Esophagus muscularis mucosa (tissue), 4 donors: ENCODE measurements around the gene BICC1. TPM values are rescaled to one million over a fixed set of nuclear protein-coding genes. Genes with fewer than 3 reads are reported as not detected.

Source experiments
- DNase-seq: peaks from one replicate; pipeline ENCODE4 v3.0.0-alpha.2; 2017; ENCODE audit errors: extremely low spot score
- H3K27ac ChIP-seq, 4 donors: fragments of 200-600 bp; sonication (generic); replicated peaks in 1 of 4; 1 replicate in 3 of 4; 2 replicates in 1 of 4; pipeline ENCODE4 v1.5.1; 2016 to 2019; ENCODE audit warnings: mild to moderate bottlenecking in 1 of 4
- H3K27me3 ChIP-seq, 4 donors: fragments of 200-600 bp; sonication (generic); one replicate each; pipeline versions ENCODE4 v1.5.1 to v1.6.0; 2016 to 2019
- H3K36me3 ChIP-seq, 4 donors: fragments of 200-600 bp; sonication (generic); one replicate each; pipeline ENCODE4 v1.5.1; 2016 to 2019
- H3K4me1 ChIP-seq, 4 donors: fragments of 200-600 bp; sonication (generic); one replicate each; pipeline ENCODE4 v1.5.1; 2016 to 2019
- H3K4me3 ChIP-seq, 4 donors: fragments of 200-600 bp; sonication (generic); 1 replicate in 2 of 4; 2 replicates in 2 of 4; pipeline ENCODE4 v1.5.1; 2016 to 2019; ENCODE audit warnings: mild to moderate bottlenecking in 4 of 4, moderate library complexity in 1 of 4
- H3K9me3 ChIP-seq, 4 donors: fragments of 200-600 bp; sonication (generic); 1 replicate in 3 of 4; 2 replicates in 1 of 4; pipeline ENCODE4 v1.5.1; 2016 to 2019
- EP300 ChIP-seq: sonication (generic); formaldehyde crosslinking; IDR thresholded peaks from one replicate; pipeline ENCODE4 v1.6.1; 2017; ENCODE audit warnings: antibody characterized with exemption
- POLR2A ChIP-seq: fragments of 450-650 bp; IDR thresholded peaks from one replicate; pipeline ENCODE4 v1.6.1; 2017; ENCODE audit warnings: antibody characterized with exemption, moderate library complexity, mild to moderate bottlenecking, low read depth
- POLR2AphosphoS5 ChIP-seq, 2 donors: sonication (generic); formaldehyde crosslinking; IDR thresholded peaks; one replicate each; pipeline ENCODE4 v1.6.1; 2017; ENCODE audit warnings: antibody characterized with exemption in 2 of 2
- WGBS: methylation state at CpG from one replicate; pipeline ENCODE4 v1.1.5; 2018; 5-methylcytosine and 5-hydroxymethylcytosine counted together
- intact Hi-C: fragments of 100-400 bp; cut with DNase I; formaldehyde crosslinking; loops from one replicate; pipeline ENCODE4 v1.15.1; 2023
- total RNA-seq, 4 donors: library from RNA; depleted of rRNA; stranded (reverse); fragments of >200 nt; gene quantifications; one replicate each; pipeline versions ENCODE4 v1.1.0 to v1.2.1, GENCODE V29; 2016
- TF ChIP-seq, protein P1 (sequence below), 3 experiments: fragments of 200-600 bp in 2 of 3; fragments of 450-650 bp in 1 of 3; sonication (generic) in 2 of 3; IDR thresholded peaks; one replicate each; pipeline ENCODE4 v1.5.1; 2017 to 2019; ENCODE audit warnings: antibody characterized with exemption in 3 of 3, mild to moderate bottlenecking in 2 of 3, moderate library complexity in 1 of 3

The BICC1 gene
- total RNA-seq, 4 donors from 2014 or later, result 19.1 to 24.9 (median 20.5) TPM

DNA sequence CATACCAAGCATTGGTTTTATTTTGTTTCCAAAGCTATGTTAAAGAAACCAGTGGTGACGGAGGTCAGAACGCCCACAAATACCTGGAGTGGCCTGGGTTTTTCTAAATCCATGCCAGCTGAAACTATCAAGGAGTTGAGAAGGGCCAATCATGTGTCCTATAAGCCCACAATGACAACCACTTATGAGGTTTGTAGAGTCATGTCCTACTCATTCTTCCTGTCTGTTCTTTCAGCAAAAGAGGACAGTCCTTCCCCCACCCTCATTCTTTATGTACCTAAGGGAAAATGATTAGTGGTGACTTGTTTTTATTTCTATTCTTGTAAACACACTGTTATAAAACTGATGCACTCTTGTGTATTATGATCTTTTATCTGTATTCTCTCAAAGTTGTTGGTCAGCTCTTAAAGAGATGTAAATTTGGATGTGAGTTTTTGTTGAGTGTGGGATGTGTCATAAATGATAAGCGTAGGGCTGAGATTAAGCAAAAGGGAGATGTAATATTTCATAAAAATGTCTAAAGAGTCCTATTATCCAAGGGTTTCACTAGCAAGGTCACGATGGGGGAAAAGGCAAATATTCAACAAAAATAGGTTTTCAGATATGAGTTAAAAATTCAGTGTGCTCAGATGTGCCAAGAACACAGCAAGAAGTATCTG lies 294.4 kb downstream of the BICC1 start:
- H3K36me3 ChIP-seq, result peaks cover 0 to 30% (median 10%) of the 10 kb centered on the region in 4 donors
- DNase-seq, result no peak
- H3K27me3 ChIP-seq, result no peaks in the 10 kb centered on the region
- H3K9me3 ChIP-seq, result no peaks in the 10 kb centered on the region
- 91% methylated on average over 4 of the region's 4 CpGs for WGBS
- no peak overlapping the region for H3K27ac ChIP-seq
- intact Hi-C loops, result no loop called here
- TF ChIP-seq EP300 (no peak), POLR2AphosphoS5 (IDR thresholded peaks at IDR 0.05) (no peak), POLR2A (no peak)
- TF ChIP-seq, protein P1, sequence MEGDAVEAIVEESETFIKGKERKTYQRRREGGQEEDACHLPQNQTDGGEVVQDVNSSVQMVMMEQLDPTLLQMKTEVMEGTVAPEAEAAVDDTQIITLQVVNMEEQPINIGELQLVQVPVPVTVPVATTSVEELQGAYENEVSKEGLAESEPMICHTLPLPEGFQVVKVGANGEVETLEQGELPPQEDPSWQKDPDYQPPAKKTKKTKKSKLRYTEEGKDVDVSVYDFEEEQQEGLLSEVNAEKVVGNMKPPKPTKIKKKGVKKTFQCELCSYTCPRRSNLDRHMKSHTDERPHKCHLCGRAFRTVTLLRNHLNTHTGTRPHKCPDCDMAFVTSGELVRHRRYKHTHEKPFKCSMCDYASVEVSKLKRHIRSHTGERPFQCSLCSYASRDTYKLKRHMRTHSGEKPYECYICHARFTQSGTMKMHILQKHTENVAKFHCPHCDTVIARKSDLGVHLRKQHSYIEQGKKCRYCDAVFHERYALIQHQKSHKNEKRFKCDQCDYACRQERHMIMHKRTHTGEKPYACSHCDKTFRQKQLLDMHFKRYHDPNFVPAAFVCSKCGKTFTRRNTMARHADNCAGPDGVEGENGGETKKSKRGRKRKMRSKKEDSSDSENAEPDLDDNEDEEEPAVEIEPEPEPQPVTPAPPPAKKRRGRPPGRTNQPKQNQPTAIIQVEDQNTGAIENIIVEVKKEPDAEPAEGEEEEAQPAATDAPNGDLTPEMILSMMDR (IDR thresholded peaks at IDR 0.05), result no peak
- no peak overlapping the region for H3K4me3 ChIP-seq
- peaks cover 0 to 4% (median 0%) of the 10 kb centered on the region in 4 donors for H3K4me1 ChIP-seq

- Histone ChIP-seq H3K36me3 (peaks cover 0 to 30% (median 9%) of the 10 kb centered on the region in 4 donors), H3K4me1 (peaks cover 0 to 4% (median 0%) of the 10 kb centered on the region in 4 donors), H3K27ac (no peak overlapping the region), H3K9me3 (no peaks in the 10 kb centered on the region), H3K4me3 (no peak overlapping the region), H3K27me3 (no peaks in the 10 kb centered on the region)
- TF ChIP-seq, protein P1 (IDR thresholded peaks at IDR 0.05), result no peak
- no peak for TF ChIP-seq POLR2A
- no peak for TF ChIP-seq EP300
- TF ChIP-seq POLR2AphosphoS5 (IDR thresholded peaks at IDR 0.05), result no peak
- WGBS, result 42% methylated on average over 4 of the region's 4 CpGs
- no peak for DNase-seq
- intact Hi-C loops, result no loop called here
Observed at GRCh38 chr10:58807629-58808022, 295.0 kb downstream of the BICC1 start.

DNA sequence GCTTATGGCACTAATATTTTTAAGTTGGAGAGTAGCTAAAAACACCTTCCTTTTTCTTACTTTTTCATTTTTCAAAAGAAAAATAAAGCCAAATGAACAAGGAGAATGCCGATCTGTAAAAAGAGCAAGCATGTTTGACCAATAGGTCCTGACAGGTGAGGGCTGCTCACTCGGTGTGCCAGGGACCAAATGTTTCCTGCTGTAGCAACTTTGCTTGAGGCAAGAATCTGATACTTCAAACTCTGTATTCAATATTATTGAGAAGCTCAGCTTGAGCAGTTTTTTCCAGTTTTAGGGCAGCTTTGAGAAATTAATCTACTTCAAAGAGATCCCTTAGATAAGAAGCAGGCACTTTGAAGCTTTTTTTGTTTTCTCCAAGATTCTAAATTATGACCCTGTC lies 298.1 kb downstream of the BICC1 start:
- H3K9me3 ChIP-seq, result no peaks in the 10 kb centered on the region
- DNase-seq, result no peak
- H3K36me3 ChIP-seq, result peaks cover 0 to 35% (median 8%) of the 10 kb centered on the region in 4 donors
- WGBS, result 97% methylated on average over 2 of the region's 2 CpGs
- H3K27ac ChIP-seq, result no peak overlapping the region
- TF ChIP-seq EP300, result no peak
- TF ChIP-seq, protein P1 (IDR thresholded peaks at IDR 0.05), result no peak
- TF ChIP-seq POLR2A, result no peak
- no peak for TF ChIP-seq POLR2AphosphoS5 (IDR thresholded peaks at IDR 0.05)
- peaks cover 0 to 4% (median 0%) of the 10 kb centered on the region in 4 donors for H3K4me1 ChIP-seq
- intact Hi-C loops, result no loop called here
- H3K4me3 ChIP-seq, result no peak overlapping the region
- no peaks in the 10 kb centered on the region for H3K27me3 ChIP-seq

DNA sequence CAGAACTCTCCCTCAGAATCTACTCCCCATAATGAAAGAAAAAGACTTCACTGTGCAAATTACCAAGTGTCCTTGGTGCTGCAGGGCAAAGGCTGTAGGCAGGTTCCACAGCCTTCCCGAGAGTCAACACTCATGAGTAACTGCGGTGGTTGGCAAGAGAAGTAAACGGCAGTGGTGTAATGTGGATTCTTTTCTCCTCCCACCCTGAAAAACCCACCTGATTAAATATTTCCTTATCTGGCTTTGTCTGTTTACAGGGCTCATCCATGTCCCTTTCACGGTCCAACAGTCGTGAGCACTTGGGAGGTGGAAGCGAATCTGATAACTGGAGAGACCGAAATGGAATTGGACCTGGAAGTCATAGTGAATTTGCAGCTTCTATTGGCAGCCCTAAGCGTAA lies 300.9 kb downstream of the BICC1 start:
- H3K4me3 ChIP-seq, result no peak overlapping the region
- TF ChIP-seq EP300, result no peak
- TF ChIP-seq POLR2A, result no peak
- TF ChIP-seq, protein P1 (IDR thresholded peaks at IDR 0.05), result no peak
- no peak for TF ChIP-seq POLR2AphosphoS5 (IDR thresholded peaks at IDR 0.05)
- peaks cover 0 to 23% (median 5%) of the 10 kb centered on the region in 4 donors for H3K36me3 ChIP-seq
- intact Hi-C loops, result no loop called here
- 88% methylated on average over 8 of the region's 8 CpGs for WGBS
- no peaks in the 10 kb centered on the region for H3K27me3 ChIP-seq
- H3K9me3 ChIP-seq, result no peaks in the 10 kb centered on the region
- H3K27ac ChIP-seq, result no peak overlapping the region
- DNase-seq, result no peak
- peaks cover 0 to 19% (median 6%) of the 10 kb centered on the region in 4 donors for H3K4me1 ChIP-seq
